ENCODE data around the gene CPSF6.
A peak's percentile ranks its signal among the peaks of the same experiment; 100 is the strongest.

Gene CPSF6

DNA sequence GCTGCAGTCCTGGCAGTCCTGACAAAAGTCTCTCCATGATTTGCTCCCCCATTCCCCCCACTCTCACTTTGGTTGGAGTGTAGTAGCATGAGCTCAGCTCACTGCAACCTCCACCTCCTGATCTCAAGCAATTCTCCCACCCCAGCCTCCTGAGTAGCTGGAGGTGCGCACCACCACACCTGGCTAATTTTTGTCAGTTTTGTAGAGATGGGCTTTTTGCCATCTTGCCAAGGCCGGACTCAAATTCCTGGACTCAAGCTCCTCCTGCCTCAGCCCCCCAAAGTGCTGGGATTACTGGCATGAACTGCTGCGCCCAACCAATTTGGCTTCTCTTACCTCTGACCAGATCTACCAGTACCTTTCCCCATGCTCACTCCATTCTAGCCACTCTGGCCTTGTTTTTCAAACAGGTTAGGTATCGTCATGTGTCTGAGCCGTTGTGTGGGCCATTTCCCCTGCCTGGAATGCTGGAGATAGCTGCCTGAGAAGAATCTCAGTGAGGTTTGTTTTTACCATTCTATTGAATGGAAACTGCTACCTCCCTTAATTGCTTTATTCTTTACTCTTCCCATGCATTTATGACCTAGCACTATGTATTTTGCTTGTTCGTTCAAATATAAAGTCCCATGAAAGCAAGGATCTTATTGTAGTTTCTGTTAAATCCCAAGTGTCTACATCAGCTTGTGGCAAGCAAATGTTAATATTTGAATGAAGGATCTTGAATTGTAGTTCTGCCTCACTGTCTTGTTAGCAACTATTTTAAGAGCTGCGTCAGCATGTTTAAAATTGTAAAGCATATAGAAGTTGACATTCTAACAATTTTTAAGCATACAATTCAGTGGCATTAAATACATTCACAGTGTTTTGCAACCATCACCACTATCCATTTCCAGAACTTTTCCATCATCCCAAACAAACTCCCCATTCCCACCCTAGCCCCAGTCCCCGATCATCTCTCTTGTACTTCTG is 39.7 kb downstream of the CPSF6 start:
- TF ChIP-seq, protein P1, sequence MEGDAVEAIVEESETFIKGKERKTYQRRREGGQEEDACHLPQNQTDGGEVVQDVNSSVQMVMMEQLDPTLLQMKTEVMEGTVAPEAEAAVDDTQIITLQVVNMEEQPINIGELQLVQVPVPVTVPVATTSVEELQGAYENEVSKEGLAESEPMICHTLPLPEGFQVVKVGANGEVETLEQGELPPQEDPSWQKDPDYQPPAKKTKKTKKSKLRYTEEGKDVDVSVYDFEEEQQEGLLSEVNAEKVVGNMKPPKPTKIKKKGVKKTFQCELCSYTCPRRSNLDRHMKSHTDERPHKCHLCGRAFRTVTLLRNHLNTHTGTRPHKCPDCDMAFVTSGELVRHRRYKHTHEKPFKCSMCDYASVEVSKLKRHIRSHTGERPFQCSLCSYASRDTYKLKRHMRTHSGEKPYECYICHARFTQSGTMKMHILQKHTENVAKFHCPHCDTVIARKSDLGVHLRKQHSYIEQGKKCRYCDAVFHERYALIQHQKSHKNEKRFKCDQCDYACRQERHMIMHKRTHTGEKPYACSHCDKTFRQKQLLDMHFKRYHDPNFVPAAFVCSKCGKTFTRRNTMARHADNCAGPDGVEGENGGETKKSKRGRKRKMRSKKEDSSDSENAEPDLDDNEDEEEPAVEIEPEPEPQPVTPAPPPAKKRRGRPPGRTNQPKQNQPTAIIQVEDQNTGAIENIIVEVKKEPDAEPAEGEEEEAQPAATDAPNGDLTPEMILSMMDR (IDR thresholded peaks at IDR 0.05), result no peak
- Mint-ChIP-seq H3K4me1 (peaks cover 8% of the 10 kb centered on the region), H3K4me3 (no peak overlapping the region), H3K27me3 (ENCODE audit: low read depth, poor library complexity) (peaks cover 13% of the 10 kb centered on the region), H3K36me3 (ENCODE audit: low read depth) (peaks cover 5% of the 10 kb centered on the region), H3K9me3 (no peaks in the 10 kb centered on the region), H3K27ac (peak overlapping the region; percentile 87)
- no peak for DNase-seq

DNA sequence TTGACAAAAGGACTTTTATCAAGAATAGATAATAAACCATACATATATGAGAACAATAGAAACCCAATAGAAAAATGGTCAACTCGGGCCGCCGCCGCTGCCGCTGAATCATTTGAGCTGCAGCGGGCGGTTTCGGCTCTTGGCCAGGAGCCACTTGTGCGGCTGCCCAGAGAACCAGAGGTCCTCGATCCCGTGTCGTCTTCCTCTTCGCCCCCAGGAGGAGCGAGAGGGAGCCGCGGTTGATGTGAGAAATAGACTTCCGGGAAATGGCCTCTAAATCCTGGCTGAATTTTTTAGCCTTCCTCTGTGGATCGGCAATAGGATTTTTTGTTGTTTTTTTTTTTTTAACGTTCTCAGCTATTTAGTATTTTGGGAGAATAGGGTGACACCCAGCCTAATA is 44.8 kb downstream of the CPSF6 start:
- Mint-ChIP-seq H3K4me3 (peak overlapping the region; percentile 26), H3K9me3 (no peaks in the 10 kb centered on the region), H3K27ac (no peak overlapping the region), H3K27me3 (ENCODE audit: low read depth, poor library complexity) (peaks cover 31% of the 10 kb centered on the region), H3K36me3 (ENCODE audit: low read depth) (no peaks in the 10 kb centered on the region), H3K4me1 (peaks cover 8% of the 10 kb centered on the region)
- DNase-seq, result peak; percentile 51
- TF ChIP-seq, protein P1 (IDR thresholded peaks at IDR 0.05), result no peak

DNA sequence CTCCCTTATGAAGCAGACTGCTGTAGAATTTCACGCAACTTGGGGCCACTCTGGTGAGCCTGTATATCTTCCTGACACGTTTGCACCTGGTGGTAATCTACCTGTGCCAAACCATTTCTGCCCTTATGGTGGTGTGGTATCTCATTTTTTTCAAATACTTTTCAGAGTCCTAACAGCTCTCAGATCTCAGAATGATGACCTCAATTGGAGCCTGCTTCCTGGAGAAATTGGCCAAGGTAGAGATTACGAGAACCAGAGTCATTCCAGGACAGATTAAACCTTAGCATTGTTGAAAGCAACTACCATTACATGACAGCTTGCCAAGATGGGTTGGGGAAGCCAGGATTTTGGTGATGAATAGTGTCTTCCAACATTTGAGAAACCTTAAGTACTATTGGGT is 48.2 kb downstream of the CPSF6 start:
- H3K36me3 Mint-ChIP-seq (ENCODE audit: low read depth), result no peaks in the 10 kb centered on the region
- no peak overlapping the region for H3K27ac Mint-ChIP-seq
- peaks cover 8% of the 10 kb centered on the region for H3K4me1 Mint-ChIP-seq
- H3K27me3 Mint-ChIP-seq (ENCODE audit: low read depth, poor library complexity), result peaks cover 38% of the 10 kb centered on the region
- TF ChIP-seq, protein P1 (IDR thresholded peaks at IDR 0.05), result no peak
- no peak overlapping the region for H3K4me3 Mint-ChIP-seq
- no peak for DNase-seq
- no peaks in the 10 kb centered on the region for H3K9me3 Mint-ChIP-seq

GRCh38 chr12:69290545-69291277 is 51.3 kb downstream of the CPSF6 start:
- TF ChIP-seq, protein P1 (IDR thresholded peaks at IDR 0.05), result peak; percentile 94
- Mint-ChIP-seq H3K4me3 (no peak overlapping the region), H3K36me3 (ENCODE audit: low read depth) (no peaks in the 10 kb centered on the region), H3K9me3 (no peaks in the 10 kb centered on the region), H3K4me1 (no peaks in the 10 kb centered on the region), H3K27ac (no peak overlapping the region), H3K27me3 (ENCODE audit: low read depth, poor library complexity) (peaks cover 29% of the 10 kb centered on the region)
- peak; percentile 84 for DNase-seq

GRCh38 chr12:69291278-69291593 is 51.9 kb downstream of the CPSF6 start:
- Mint-ChIP-seq H3K4me1 (no peaks in the 10 kb centered on the region), H3K27ac (no peak overlapping the region), H3K9me3 (no peaks in the 10 kb centered on the region), H3K36me3 (ENCODE audit: low read depth) (no peaks in the 10 kb centered on the region), H3K4me3 (no peak overlapping the region), H3K27me3 (ENCODE audit: low read depth, poor library complexity) (peaks cover 25% of the 10 kb centered on the region)
- DNase-seq, result no peak
- TF ChIP-seq, protein P1 (IDR thresholded peaks at IDR 0.05), result peak; percentile 30

Measured in nephron progenitor cell (in vitro differentiated cells).